GM12878 (cell line): ENCODE results near the gene PARVA. TPM values are rescaled to one million over a fixed set of nuclear protein-coding genes. Genes with fewer than 3 reads are reported as not detected.

Experiments used
- ATAC-seq: fragments of 200-7000 bp; cut with Tn5 transposase; 3 replicates; pipeline ENCODE4 v1.9.1; 2020; ENCODE audit warnings: mild to moderate bottlenecking, moderate library complexity
- BruUV-seq: library from RNA; stranded (reverse); fragments of 400-500 nt; replicated peaks from 2 replicates; lab custom pipeline; 2021; lab: Mats Ljungman, UMichigan
- CTCF ChIA-PET: fragments of 300-600 bp; sonication (Branson Sonifier 250); formaldehyde crosslinking; extraction: SDS; loops from one replicate; lab custom pipeline; 2021; ENCODE audit warnings: inconsistent platforms; lab: Yijun Ruan, JAX
- POLR2A ChIA-PET: fragments of 350-600 bp; formaldehyde crosslinking; extraction: SDS; loops from one replicate; lab custom pipeline; 2021; ENCODE audit warnings: inconsistent platforms; lab: Charles Lee
- RAD21 ChIA-PET: fragments of 300-600 bp; sonication (Branson Sonifier 250); formaldehyde crosslinking; loops from one replicate; lab custom pipeline; 2023; ENCODE audit warnings: antibody characterized with exemption; ENCODE audit not compliant: unreplicated experiment; lab: Charles Lee
- SMC1A ChIA-PET: fragments of 300-600 bp; sonication (Branson Sonifier 250); formaldehyde crosslinking; loops from one replicate; lab custom pipeline; 2023; ENCODE audit not compliant: unreplicated experiment, uncharacterized antibody; lab: Charles Lee
- DNase-seq: peaks from one replicate; pipeline ENCODE4 v3.0.0-alpha.2; 2011; ENCODE audit warnings: low read depth, low spot score
- FAIRE-seq: peaks from 3 replicates; lab custom pipeline; 2011; peaks lifted over from hg19 to GRCh38; lab: Jason Lieb, UNC
- H2AFZ ChIP-seq: 2 replicates; pipeline ENCODE4 v1.6.0; 2011; ENCODE audit warnings: low read depth, low read length, control low read depth; ENCODE audit not compliant: control insufficient read depth
- H3K27ac ChIP-seq: 2 replicates; pipeline ENCODE4 v1.5.1; 2011; ENCODE audit warnings: control low read depth; ENCODE audit not compliant: control insufficient read depth, insufficient read depth
- H3K27me3 ChIP-seq, 2 experiments: replicated peaks in 1 of 2; 2 replicates each; pipeline versions ENCODE4 v1.6.0 to v1.6.1; 2011; ENCODE audit warnings: low read length in 1 of 2; ENCODE audit not compliant: control insufficient read depth in 2 of 2, insufficient read depth in 2 of 2
- H3K36me3 ChIP-seq, 2 experiments: 2 replicates each; pipeline ENCODE4 v1.5.1; 2011; ENCODE audit warnings: low read length in 1 of 2; ENCODE audit not compliant: control insufficient read depth in 2 of 2, insufficient read depth in 2 of 2
- H3K4me1 ChIP-seq: 2 replicates; pipeline ENCODE4 v1.6.1; 2011; ENCODE audit warnings: mild to moderate bottlenecking, low read length, moderate library complexity, mixed read lengths; ENCODE audit not compliant: control insufficient read depth, insufficient read depth
- H3K4me2 ChIP-seq: 2 replicates; pipeline ENCODE4 v1.6.0; 2011; ENCODE audit warnings: control low read depth; ENCODE audit not compliant: control insufficient read depth, insufficient read depth
- H3K4me3 ChIP-seq: fragments of 200-600 bp; sonication (generic); 2 replicates; pipeline ENCODE4 v1.5.1; 2016
- H3K79me2 ChIP-seq: 2 replicates; pipeline ENCODE4 v1.6.0; 2011; ENCODE audit warnings: low read length; ENCODE audit not compliant: control insufficient read depth, insufficient read depth
- H3K9ac ChIP-seq: 2 replicates; pipeline ENCODE4 v1.8.0; 2011; ENCODE audit warnings: low read length, control low read depth, mixed read lengths; ENCODE audit not compliant: control insufficient read depth, insufficient read depth
- H3K9me3 ChIP-seq: replicated peaks from 3 replicates; pipeline ENCODE4 v1.5.1; 2011; ENCODE audit warnings: mild to moderate bottlenecking, low read length; ENCODE audit not compliant: control insufficient read depth, insufficient read depth
- H4K20me1 ChIP-seq: 2 replicates; pipeline ENCODE4 v1.6.0; 2011; ENCODE audit not compliant: control insufficient read depth, insufficient read depth
- ATF3 ChIP-seq: IDR thresholded peaks from 2 replicates; pipeline ENCODE4 v1.6.1; 2011; ENCODE audit warnings: low read depth, mild to moderate bottlenecking, low read length, moderate library complexity, borderline replicate concordance; ENCODE audit errors: extremely low read depth
- ATF7 ChIP-seq: fragments of 450-650 bp; IDR thresholded peaks from 2 replicates; pipeline ENCODE4 v1.6.1; 2016; ENCODE audit warnings: low read depth, mild to moderate bottlenecking
- BACH1 ChIP-seq: fragments of 450-650 bp; IDR thresholded peaks from 2 replicates; pipeline ENCODE4 v1.6.1; 2017; ENCODE audit warnings: mild to moderate bottlenecking, borderline replicate concordance
- FOXK2 ChIP-seq: fragments of 450-650 bp; IDR thresholded peaks from 2 replicates; pipeline ENCODE4 v1.6.1; 2017; ENCODE audit warnings: mild to moderate bottlenecking, moderate library complexity
- MEF2B ChIP-seq: fragments of 450-650 bp; IDR thresholded peaks from 2 replicates; pipeline ENCODE4 v1.6.1; 2018; ENCODE audit warnings: mild to moderate bottlenecking, moderate library complexity; ENCODE audit not compliant: partially characterized antibody, poor library complexity, severe bottlenecking
- NR2C1 ChIP-seq: fragments of 450-650 bp; IDR thresholded peaks from 2 replicates; pipeline ENCODE4 v1.6.1; 2017; ENCODE audit warnings: antibody characterized with exemption, mild to moderate bottlenecking, moderate library complexity
- NRF1 ChIP-seq: conservative IDR thresholded peaks from 2 replicates; pipeline ENCODE4 v1.6.1; 2011; ENCODE audit warnings: mild to moderate bottlenecking, low read depth, low read length, improper control_type of control experiment
- PAX5 ChIP-seq: IDR thresholded peaks from 2 replicates; pipeline ENCODE4 v1.6.1; 2011; ENCODE audit warnings: low read depth, low read length, borderline replicate concordance
- POLR2A ChIP-seq: IDR thresholded peaks from 2 replicates; pipeline ENCODE4 v1.6.1; 2011; ENCODE audit warnings: low read depth, mild to moderate bottlenecking, low read length
- PRDM15 ChIP-seq: fragments of 450-650 bp; formaldehyde crosslinking; IDR thresholded peaks from 2 replicates; pipeline ENCODE4 v1.4.0; 2020; ENCODE audit warnings: mild to moderate bottlenecking, moderate library complexity
- RBBP5 ChIP-seq: fragments of 200-600 bp; sonication (generic); conservative IDR thresholded peaks from 2 replicates; pipeline ENCODE4 v1.6.1; 2016
- ZNF217 ChIP-seq: fragments of 450-650 bp; IDR thresholded peaks from 2 replicates; pipeline ENCODE4 v1.6.1; 2017; ENCODE audit warnings: antibody characterized with exemption, mild to moderate bottlenecking
- ZNF384 ChIP-seq: IDR thresholded peaks from 2 replicates; pipeline ENCODE4 v1.6.1; 2012; ENCODE audit warnings: low read depth, mild to moderate bottlenecking, low read length, improper control_type of control experiment, borderline replicate concordance
- ZSCAN29 ChIP-seq: fragments of 450-650 bp; IDR thresholded peaks from 2 replicates; pipeline ENCODE4 v1.6.1; 2017; ENCODE audit warnings: mild to moderate bottlenecking, moderate library complexity
- ZZZ3 ChIP-seq: IDR thresholded peaks from 2 replicates; pipeline ENCODE4 v1.6.1; 2011; ENCODE audit warnings: low read depth; ENCODE audit not compliant: control insufficient read depth, insufficient read length
- WGBS: methylation state at CpG from one replicate; pipeline ENCODE4 v1.1.6; 2016; ENCODE audit warnings: low lambda C conversion rate; ENCODE audit not compliant: insufficient replicate concordance, insufficient coverage; ENCODE audit errors: missing lambda C conversion rate; 5-methylcytosine and 5-hydroxymethylcytosine counted together
- in situ Hi-C: fragments of 300-500 bp; cut with MboI; formaldehyde crosslinking; loops from 9 replicates; pipeline ENCODE4 v1.14.3; 2018; ENCODE audit warnings: mixed read lengths
- intact Hi-C: fragments of 100-400 bp; cut with micrococcal nuclease; formaldehyde crosslinking; loops from one replicate; pipeline ENCODE4 v1.14.2; 2022; ENCODE audit not compliant: unreplicated experiment
- polyA plus RNA-seq, 11 experiments: library from polyadenylated mRNA; depleted of rRNA in 4 of 11; unstranded in 6 of 11; stranded (reverse) in 5 of 11; fragments of >200 nt; fragmentation: Nextera tagmentation in 4 of 11; fragmentation: Illumina TruSeq in 1 of 11; extraction: Ambion mirVana in 4 of 11; extraction: Trizol in 1 of 11; gene quantifications; 1 replicate in 1 of 11; 2 replicates in 10 of 11; pipeline versions ENCODE4 v1.2.1 to v1.2.3, GENCODE V29; 2011 to 2016; ENCODE audit warnings: inconsistent platforms in 2 of 11, missing spikeins in 2 of 11, low read depth in 1 of 11
- total RNA-seq, 4 experiments: library from RNA; depleted of rRNA in 3 of 4; stranded (reverse); fragments of >200 nt in 3 of 4; fragmentation: Illumina TruSeq in 1 of 4; extraction: Trizol in 1 of 4; gene quantifications; 2 replicates each; pipeline versions ENCODE4 v1.2.1 to v1.2.3, GENCODE V29; 2013 to 2021

The PARVA gene
- total and polyA plus RNA-seq, 10 of the 15 experiments (the other 5 are each of a cell fraction or from before 2014, with no cell fraction given), result 0.01 to 0.44 (median 0.03) TPM; not detected in 7

- RAD21 ChIA-PET, result no interaction called here
- no TSS peak for BruUV-seq
- ATAC-seq (no peak), FAIRE-seq (no peak), DNase-seq (no peak)
- H3K9ac ChIP-seq, result no peak overlapping the region
- in situ Hi-C loops (no loop called here), intact Hi-C loops (no loop called here)
- 0% methylated on average over 2 of the region's 2 CpGs for WGBS
- no peak overlapping the region for H3K4me3 ChIP-seq
- H4K20me1 ChIP-seq, result no peaks in the 10 kb centered on the region; the same call in 1 of the 2 replicates
- CTCF ChIA-PET, result no interaction called here
- no peak for TF ChIP-seq POLR2A
- H3K27ac ChIP-seq, result no peak overlapping the region
- SMC1A ChIA-PET, result no interaction called here
- no peaks in the 10 kb centered on the region for H3K36me3 ChIP-seq
- no peaks in the 10 kb centered on the region for H3K9me3 ChIP-seq
- H2AFZ ChIP-seq, result no peak overlapping the region
- H3K4me2 ChIP-seq, result no peak overlapping the region
- H3K79me2 ChIP-seq, result no peaks in the 10 kb centered on the region
- no peaks in the 10 kb centered on the region for H3K4me1 ChIP-seq
- H3K27me3 ChIP-seq, result peaks cover 0 to 3% of the 10 kb centered on the region in 2 experiments; a peak in 3 of 4 replicates
- POLR2A ChIA-PET, result no interaction called here
These were observed 151.1 kb downstream of the PARVA start for GRCh38 chr11:12528487-12528886.

- POLR2A ChIA-PET, result no interaction called here
- peaks cover 0 to 3% of the 10 kb centered on the region in 2 experiments; a peak in 3 of 4 replicates for H3K27me3 ChIP-seq
- DNase-seq, result no peak
- H3K27ac ChIP-seq, result no peak overlapping the region
- H3K4me3 ChIP-seq, result no peak overlapping the region
- no peaks in the 10 kb centered on the region for H3K79me2 ChIP-seq
- H4K20me1 ChIP-seq, result no peaks in the 10 kb centered on the region
- no TSS peak for BruUV-seq
- H3K4me2 ChIP-seq, result no peak overlapping the region
- no peaks in the 10 kb centered on the region for H3K4me1 ChIP-seq
- ATAC-seq, result no peak
- no peak overlapping the region for H3K9ac ChIP-seq
- no peak overlapping the region for H2AFZ ChIP-seq
- FAIRE-seq, result no peak
- H3K9me3 ChIP-seq, result no peaks in the 10 kb centered on the region
- SMC1A ChIA-PET, result no interaction called here
- TF ChIP-seq ATF3 (no peak), ATF7 (no peak), NRF1 (no peak), BACH1 (no peak), PAX5 (no peak), FOXK2 (no peak), MEF2B (no peak), RBBP5 (no peak), ZSCAN29 (no peak), ZNF217 (no peak), PRDM15 (CRISPR knock-in tag) (no peak), NR2C1 (no peak), ZNF384 (no peak), ZZZ3 (no peak)
- RAD21 ChIA-PET, result no interaction called here
- CTCF ChIA-PET, result no interaction called here
- WGBS, result 15% methylated on average over 5 of the region's 5 CpGs
- no peaks in the 10 kb centered on the region for H3K36me3 ChIP-seq
- in situ Hi-C loops, result no loop called here
- intact Hi-C loops, result no loop called here
These were observed 151.7 kb downstream of the PARVA start for GRCh38 chr11:12529041-12529440.
